NCI-H128 (cell line): ENCODE measurements around the gene CTNNA3.
"Not testable (repeated sequence)": the region's sequence is repeated elsewhere in the genome, so short reads cannot be mapped to it uniquely, and the experiment has no call there.

Experiments
- DNase-seq: peaks from one replicate; lab custom pipeline; 2025; ENCODE audit not compliant: unreplicated experiment; lab: John Stamatoyannopoulos, UW

Gene CTNNA3

GRCh38 chr10:67603701-67604100 is 92.3 kb downstream of the CTNNA3 start:
- no peak for DNase-seq

DNA sequence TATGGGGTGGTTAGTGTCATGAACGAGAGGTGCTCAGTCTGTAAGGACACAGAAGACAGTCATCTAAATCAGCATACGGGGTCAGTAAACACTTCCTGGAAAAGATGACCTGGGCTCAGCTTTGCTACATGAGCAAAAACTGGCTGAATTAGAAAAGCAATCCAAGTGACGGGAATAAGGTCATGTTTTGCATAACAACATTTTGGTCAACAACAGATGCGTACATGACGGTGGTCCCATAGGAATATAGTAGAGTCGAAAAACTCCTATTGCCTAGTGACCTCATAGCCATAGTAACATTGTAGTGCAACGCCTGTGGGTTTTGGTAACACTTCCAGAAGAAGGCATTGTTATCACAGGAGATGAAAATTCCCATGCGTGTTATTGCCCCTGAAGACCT is 92.9 kb downstream of the CTNNA3 start:
- no peak for DNase-seq

DNA sequence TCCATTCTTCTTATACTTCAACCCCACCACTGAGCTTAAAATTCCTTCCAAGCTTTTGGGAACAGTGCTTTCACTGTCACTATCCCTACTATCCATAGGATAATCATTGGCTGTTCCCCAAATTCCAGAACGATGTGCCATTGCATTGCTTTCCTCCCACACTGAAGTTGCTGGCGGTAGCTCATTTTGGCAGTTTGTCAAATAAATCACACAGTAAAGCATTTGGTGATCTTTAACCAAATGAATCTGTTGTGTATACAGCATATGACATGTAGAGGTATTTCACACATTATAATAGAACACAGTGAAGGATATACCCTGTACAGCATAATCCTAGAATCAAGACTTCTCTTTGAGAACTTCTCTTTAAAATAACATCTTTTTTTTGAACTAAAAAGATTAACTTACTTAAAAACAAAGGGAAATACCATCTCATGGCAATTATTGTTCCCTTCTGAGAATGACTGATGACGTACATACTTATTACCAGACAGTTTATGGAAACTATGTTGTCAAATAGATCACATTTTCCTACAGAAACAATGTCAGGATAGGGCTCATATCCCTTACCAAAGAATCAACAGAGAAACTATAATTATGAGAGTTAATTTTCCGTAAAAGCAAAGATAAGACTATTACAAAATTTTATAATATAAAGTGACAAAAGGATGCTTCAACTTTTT is 93.6 kb downstream of the CTNNA3 start:
- no peak for DNase-seq

GRCh38 chr10:67599597-67599996 is 96.4 kb downstream of the CTNNA3 start:
- DNase-seq: no peak

DNA sequence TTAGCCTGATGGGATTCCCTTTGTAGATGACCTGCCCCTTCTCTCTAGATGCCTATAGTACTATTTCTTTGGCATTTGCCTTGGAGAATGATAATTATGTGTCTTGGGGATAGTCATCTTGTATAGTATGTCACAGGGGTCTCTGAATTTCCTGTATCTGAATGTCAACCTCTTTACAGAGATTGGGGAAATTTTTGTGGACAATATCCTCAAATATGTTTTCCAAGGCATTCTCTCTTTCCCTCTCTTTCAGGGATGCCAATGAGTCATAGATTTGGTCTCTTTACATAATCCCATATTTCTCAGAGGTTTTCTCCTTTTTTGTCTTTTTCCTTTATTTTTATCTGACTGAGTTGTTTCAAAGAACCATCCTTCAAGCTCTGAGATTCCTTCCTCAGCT is 99.4 kb downstream of the CTNNA3 start:
- no peak for DNase-seq

DNA sequence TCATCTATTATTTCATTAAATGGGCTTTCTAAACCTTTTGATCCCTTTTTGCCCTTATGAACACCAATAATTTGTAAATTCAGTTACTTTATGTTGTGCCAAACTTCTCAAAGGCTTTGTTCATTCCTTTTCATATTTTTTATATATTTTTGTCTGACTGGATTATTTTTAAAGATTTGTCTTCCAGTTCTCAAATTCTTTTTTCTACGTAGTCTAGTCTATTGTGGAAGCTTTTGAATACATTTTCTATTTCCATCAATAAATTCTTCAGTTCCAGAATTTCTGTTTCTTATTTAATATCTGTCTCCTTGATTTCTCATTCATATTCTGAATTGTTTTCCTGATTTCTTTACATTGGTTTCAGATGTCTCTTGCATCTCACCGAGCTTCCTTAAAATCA is 108.2 kb downstream of the CTNNA3 start:
- DNase-seq: no peak

GRCh38 chr10:67575532-67575931 is 120.5 kb downstream of the CTNNA3 start:
- no peak for DNase-seq

DNA sequence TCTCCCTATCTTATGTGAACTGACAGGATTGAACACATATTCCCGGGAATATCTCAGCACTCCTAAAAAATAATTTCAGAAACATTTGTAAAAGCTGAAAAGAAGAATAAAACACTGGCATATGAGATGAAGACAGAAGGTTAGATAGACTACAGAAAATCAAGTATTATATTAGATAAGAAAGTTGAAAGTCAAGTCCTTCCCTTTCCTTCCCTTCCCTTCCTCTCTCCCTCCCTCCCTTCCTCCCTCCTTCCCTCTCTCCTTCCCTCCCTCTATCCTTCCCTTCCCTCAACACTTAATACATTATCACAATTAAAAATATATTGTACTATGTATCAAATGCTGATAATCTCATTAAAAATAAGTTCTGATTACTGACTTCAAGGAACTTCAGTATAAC is 122.5 kb downstream of the CTNNA3 start:
- no peak for DNase-seq

DNA sequence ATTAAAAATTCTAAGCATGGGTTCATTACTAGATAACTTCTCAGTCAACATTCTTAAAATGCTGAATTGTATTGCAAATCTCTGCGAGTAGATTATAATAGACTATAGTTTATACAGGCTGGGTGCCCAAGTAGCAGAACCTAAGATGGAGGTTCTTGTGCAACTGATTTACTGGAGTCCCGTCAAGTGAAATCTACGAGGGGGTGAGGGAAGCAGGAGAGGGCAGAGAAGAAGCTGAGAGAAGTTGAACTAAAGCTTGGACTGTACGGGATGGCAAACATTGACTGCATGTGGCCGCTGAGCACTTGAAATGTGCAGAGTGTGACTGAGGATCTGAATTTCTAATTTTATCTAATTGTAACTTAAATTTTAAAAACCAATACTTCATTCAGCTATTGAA is 124.5 kb downstream of the CTNNA3 start:
- DNase-seq: no peak

DNA sequence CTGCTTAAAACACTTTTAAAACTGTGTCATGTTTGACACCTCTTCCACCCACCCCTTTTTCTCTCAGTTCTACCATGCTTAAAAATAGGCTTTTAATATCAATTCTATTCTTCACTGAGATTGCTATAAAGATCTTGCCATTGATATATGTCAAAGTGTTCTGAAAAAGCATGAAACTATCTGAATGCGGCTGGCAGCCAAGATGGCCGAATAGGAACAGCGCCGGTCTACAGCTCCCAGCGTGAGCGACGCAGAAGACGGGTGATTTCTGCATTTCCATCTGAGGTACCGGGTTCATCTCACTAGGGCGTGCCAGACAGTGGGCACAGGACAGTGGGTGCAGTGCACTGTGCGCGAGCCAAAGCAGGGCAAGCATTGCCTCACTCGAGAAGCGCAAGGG is 137.7 kb downstream of the CTNNA3 start:
- DNase-seq: not testable (repeated sequence)

DNA sequence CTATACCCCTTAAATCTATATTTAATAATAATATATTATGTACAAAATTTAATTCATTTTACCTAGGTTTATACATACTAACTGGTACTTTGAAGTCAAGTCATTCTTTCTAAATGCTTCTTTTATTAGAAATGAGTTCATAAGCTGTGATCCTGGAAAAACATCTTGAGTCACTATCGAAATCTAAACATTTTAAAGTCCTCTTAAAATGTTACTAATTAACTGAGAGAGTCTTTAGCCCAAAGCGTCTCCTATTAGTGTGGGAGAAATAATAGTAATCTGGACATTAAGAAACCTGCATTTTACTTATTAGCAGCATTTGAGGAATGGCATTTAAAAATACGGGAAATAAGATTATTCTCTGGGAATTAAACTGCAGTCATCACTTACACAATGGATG is 142.7 kb downstream of the CTNNA3 start:
- DNase-seq: no peak

DNA sequence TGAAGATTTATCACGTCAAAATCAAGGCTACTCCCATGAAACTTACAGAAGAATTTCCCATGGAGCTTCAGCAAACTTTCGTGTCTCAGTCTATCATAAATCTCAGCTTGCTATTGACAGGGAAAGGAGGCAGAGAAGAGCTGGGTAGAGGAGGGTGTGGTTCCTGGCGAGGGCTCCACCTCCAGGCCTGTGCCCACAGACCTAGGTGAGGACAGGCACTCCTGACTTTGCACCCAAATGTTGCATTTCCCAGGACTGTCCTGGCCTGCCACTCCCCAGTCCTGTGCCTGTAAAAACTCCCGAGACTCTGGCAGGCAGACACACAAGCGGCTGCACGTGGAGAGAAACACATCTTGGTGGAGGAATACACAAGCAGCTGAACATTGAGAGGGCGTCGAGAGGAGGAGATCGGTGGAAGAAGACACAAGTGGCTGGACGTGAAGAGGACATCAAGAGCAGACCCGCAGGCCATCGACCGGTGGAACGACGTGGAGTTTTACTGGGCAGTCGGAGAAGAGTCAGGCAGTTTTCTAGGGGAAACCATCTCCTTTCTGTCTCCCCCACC is 145.1 kb downstream of the CTNNA3 start:
- no peak for DNase-seq

- DNase-seq: no peak
Observed at GRCh38 chr10:67550046-67550445, 145.9 kb downstream of the CTNNA3 start.

GRCh38 chr10:67549390-67549789 is 146.6 kb downstream of the CTNNA3 start:
- no peak for DNase-seq

- no peak for DNase-seq
Observed at GRCh38 chr10:67541411-67541810, 154.6 kb downstream of the CTNNA3 start.

DNA sequence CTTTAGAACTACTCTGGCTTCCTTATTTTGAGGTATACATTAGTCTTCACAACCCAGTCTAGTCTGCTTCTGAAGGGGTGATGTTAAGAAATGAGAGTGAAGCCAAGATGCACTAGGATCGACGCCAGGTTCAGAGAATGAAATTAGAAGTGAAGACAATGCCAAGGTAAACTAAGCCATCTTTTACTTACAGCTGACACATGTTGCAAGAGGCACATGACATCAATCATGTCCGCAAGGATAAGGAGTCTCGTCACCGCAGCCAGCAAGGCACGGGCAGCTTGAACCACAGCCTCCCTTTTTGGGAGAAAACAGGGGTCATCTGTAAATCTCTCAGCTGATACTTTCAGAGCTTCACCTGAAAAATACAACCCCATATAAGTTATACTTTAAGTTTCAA is 156.7 kb downstream of the CTNNA3 start:
- no peak for DNase-seq

- DNase-seq: no peak
Observed at GRCh38 chr10:67537906-67538305, 158.1 kb downstream of the CTNNA3 start.

- no peak for DNase-seq
Observed at GRCh38 chr10:67533376-67533775, 162.6 kb downstream of the CTNNA3 start.

DNA sequence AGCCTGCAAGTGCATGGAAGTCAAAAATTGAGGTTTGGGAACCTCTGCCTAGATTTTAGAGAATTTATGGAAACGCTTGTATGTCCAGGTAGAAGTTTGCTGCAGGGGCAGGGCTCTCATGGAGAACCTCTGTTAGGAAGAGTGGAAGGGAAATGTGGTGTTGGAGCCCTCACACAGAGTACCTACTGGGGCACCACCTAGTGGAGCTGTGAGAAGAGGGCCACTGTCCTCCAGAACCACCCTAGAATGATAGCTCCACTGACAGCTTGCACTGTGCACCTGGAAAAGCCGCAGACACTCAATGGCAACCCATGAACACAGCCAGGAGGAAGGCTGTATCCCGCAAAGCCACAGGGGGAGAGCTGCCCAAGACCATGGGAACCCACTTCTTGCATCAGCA is 165.0 kb downstream of the CTNNA3 start:
- not testable (repeated sequence) for DNase-seq

DNA sequence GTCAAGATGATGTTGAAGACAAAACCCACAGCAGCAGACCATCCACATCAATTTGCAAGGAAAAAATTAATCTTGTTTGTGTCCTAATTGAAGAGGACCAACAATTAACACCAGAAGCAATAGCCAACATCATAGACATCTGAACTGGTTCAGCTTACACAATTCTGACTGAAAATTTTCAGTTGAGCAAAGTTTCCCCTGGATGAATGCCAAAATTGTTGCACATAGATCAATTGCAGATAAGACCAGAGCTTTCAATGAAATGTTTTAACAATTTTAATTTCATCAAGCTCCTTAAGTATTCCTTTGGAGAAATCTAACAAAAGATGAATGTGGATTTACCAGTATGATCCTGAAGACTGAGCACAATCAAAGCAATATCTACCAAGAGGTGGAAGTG is 168.6 kb downstream of the CTNNA3 start:
- DNase-seq: no peak

DNA sequence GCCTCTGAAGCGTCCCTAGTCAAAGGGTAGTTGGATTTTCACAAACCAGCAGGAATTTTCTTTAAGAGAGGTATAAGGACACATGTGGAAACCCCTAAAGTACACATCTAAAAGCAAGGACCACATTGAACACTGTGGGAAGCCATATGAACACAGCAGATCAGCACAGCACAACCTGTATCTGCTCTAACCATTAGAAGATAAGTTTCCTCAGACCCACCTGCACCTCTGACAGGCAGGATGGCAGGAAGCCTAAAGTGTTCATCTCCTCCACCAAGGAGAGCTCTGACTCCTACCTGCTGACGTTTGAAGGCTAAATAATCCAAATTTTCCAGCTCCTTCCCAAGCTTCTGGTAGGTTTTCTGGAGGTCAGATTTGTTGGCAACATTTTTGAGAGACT is 174.4 kb downstream of the CTNNA3 start:
- no peak for DNase-seq

DNA sequence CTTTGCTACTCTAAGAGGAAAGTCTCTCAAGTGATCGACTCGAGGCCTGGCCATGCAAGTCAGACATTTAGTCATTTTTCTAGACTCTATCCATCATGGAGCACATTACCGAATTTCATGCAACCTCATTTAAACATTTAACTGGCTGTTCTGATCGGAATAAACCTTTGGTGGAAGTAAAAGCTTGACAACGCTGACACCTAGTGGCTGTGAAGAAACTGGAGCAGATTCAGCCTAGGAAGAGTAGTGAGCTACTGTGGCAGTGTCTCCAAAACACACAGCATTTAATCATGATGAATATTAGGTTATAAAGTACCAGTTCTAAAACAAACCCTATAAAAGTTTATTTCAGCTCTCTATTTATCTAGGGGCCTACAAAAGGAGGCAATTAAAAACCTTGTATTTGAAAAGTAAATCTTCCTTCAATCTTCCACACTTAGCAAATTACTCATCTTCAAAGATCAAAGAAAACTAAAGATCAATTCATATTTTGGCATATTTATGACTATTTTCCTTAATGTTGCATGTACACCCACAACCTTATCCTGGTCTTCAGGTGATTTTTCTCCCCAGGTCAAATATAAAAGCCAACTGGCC is 175.0 kb downstream of the CTNNA3 start:
- no peak for DNase-seq

DNA sequence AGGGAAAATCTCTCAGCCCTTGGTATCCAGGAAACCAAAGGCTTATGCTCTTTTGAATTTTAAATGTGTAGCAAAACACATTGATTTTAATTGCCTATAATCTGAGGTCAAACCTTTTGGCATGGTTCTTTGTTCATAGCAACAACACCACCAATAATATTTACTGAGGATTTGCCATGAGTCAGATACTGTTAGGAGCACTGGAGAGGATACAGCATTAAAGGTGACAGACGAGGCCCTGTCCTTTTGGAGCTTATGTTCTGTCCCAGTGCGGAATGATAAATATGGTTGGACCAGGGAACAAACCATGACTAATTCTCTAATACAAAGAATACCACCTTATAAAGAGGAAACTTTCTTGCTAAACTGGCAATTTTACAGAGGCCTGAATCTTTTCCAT is 176.6 kb downstream of the CTNNA3 start:
- no peak for DNase-seq
